ENCODE results near the gene SP100.
"Not testable (repeated sequence)": the region's sequence is repeated elsewhere in the genome, so short reads cannot be mapped to it uniquely, and the experiment has no call there.

SP100 gene

DNA sequence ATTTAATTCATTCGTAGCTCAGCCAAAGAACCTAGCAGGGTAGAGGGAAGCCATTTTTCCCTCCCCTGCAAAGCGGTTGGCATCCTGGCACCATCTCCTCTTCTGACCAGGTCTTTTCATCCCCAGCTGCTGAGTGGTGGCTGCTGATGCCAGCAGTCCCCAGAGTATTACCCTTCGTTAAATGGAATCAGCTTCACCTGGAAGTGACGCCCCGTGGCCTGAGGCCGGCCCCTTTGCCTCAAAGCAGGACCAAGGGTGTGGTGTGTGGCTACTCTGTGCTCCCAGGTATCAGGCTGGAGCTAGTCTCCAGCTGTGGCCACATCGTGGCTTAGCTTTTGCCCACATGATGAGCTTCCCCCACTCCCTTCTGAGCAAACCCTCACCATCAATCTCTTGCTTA is 12.3 kb upstream of the SP100 start:
- TF ChIP-seq, protein P1, sequence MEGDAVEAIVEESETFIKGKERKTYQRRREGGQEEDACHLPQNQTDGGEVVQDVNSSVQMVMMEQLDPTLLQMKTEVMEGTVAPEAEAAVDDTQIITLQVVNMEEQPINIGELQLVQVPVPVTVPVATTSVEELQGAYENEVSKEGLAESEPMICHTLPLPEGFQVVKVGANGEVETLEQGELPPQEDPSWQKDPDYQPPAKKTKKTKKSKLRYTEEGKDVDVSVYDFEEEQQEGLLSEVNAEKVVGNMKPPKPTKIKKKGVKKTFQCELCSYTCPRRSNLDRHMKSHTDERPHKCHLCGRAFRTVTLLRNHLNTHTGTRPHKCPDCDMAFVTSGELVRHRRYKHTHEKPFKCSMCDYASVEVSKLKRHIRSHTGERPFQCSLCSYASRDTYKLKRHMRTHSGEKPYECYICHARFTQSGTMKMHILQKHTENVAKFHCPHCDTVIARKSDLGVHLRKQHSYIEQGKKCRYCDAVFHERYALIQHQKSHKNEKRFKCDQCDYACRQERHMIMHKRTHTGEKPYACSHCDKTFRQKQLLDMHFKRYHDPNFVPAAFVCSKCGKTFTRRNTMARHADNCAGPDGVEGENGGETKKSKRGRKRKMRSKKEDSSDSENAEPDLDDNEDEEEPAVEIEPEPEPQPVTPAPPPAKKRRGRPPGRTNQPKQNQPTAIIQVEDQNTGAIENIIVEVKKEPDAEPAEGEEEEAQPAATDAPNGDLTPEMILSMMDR (IDR thresholded peaks at IDR 0.05; ENCODE audit: insufficient read depth, missing control alignments) = no peak
- FAIRE-seq (no peak), DNase-seq (ENCODE audit: insufficient read length, low spot score) (no peak)

- TF ChIP-seq, protein P1 (IDR thresholded peaks at IDR 0.05; ENCODE audit: insufficient read depth, missing control alignments) = no peak
- DNase-seq (ENCODE audit: insufficient read length, low spot score) (no peak), FAIRE-seq (no peak)
Observed at GRCh38 chr2:230405824-230406223, 10.2 kb upstream of the SP100 start.

- TF ChIP-seq, protein P1 (IDR thresholded peaks at IDR 0.05; ENCODE audit: insufficient read depth, missing control alignments) = no peak
- FAIRE-seq = no peak
- DNase-seq (ENCODE audit: insufficient read length, low spot score) = no peak
Observed at GRCh38 chr2:230408244-230408842, 7.7 kb upstream of the SP100 start.

- not testable (repeated sequence) for FAIRE-seq; DNase-seq (ENCODE audit: insufficient read length, low spot score)
Observed at GRCh38 chr2:230409316-230409715, 6.7 kb upstream of the SP100 start.

DNA sequence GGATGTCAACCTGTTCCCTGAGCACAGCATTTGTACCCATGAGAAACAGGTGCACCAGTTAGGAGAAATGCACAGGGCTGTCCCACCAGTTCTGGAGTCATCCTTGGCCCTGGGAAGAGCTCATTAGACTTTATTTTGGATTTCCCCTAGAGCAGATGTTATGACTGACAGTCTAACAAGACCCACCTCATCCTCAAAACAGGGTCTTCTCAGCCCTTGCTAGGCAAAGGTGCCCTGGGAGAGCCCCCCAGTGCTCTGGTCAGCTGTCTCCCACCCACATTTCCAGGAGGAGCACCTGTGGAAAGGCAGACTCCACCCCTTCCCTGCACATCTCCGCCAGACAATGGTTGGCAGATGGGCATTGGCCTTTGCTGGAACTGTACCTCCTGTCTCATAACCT is 5.7 kb upstream of the SP100 start:
- DNase-seq (ENCODE audit: insufficient read length, low spot score) = no peak
- TF ChIP-seq, protein P1 (IDR thresholded peaks at IDR 0.05; ENCODE audit: insufficient read depth, missing control alignments) = no peak
- no peak for FAIRE-seq

DNA sequence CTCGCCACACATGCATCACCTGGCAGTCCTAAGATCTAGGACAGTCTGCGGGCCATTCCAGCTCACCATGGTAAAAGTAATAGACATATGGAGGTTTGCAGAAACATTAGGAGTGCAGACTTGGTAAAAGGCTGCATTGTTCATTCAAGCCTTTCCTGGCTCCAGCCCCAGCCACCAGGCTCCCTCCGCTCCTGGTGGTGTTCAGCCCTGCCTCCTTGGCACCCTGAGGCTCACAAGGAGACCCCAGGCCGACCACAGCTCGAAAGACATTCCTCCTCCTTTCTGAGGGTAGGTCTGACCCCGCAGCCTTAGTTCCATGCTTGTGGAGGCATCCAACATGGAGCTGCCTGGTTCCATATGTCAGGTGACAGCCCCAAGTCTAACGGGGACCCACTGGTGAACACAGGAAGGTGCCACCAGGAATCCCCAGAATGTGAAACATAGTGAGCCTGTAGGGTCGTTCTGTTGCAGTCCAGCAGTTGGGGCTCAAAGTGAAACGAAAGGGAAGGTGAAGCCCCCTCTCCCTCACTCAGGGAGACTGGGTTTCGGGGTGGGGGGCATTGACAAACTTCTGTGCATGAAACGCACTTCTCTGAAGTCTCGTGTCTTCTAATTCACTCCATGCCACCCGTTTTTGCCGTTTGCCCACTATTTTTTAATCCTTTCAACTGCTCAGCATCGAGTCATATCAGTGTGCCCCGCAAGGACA is 5.0 kb upstream of the SP100 start:
- no peak for FAIRE-seq
- DNase-seq (ENCODE audit: insufficient read length, low spot score) = no peak
- TF ChIP-seq, protein P1 (IDR thresholded peaks at IDR 0.05; ENCODE audit: insufficient read depth, missing control alignments) = no peak

DNA sequence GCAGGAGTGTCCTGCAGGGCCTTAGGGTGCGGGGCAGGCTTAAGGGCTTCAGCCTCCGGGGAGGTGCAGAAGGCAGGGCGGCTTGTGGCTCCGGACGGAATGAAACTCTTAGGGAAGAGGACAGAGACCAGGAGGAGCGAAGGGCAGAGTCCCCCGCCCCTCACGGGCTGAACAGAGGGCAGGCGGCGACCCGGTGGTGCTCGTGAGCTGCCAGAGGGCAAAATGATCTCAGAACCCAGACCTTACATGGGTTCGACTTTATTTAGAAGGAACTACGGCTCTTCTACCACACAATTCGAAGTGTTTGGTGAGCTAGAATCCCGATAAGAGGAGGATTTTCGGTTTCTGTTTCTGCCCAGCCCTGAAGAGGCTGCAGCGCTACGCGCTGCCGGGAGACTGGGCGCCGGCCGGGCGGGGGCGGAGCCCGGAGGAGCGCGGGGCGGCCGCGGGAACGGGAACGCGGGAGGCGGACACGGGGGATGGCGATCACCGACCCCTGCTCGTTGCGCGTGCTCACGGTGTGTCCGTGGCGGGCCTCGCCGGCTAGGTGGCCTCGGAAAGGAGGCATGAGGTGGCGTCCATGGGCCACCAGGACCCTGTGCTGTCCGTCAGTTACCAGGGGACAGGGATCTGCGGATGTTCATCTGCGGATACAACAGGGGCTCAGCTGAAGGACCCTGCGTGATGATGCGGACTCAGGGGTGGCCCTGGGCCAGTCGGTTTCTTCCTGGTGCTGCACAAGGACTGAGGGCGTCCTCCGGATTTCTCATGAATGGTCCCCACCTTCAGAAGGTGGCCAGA is 4.2 kb upstream of the SP100 start:
- TF ChIP-seq, protein P1 (IDR thresholded peaks at IDR 0.05; ENCODE audit: insufficient read depth, missing control alignments) = no peak
- DNase-seq (ENCODE audit: insufficient read length, low spot score) = peak; percentile 37
- no peak for FAIRE-seq
